ENCODE measurements around the gene ZNF524. TPM values are rescaled to one million over a fixed set of nuclear protein-coding genes. Genes with fewer than 3 reads are reported as not detected.
A peak's percentile ranks its signal among the peaks of the same experiment; 100 is the strongest.

ZNF524 gene
- total and polyA plus RNA-seq, 9 of the 15 experiments (the other 6 are each of a cell fraction or from before 2014, with no cell fraction given) = 0.08 to 15.6 (median 2.9) TPM

DNA sequence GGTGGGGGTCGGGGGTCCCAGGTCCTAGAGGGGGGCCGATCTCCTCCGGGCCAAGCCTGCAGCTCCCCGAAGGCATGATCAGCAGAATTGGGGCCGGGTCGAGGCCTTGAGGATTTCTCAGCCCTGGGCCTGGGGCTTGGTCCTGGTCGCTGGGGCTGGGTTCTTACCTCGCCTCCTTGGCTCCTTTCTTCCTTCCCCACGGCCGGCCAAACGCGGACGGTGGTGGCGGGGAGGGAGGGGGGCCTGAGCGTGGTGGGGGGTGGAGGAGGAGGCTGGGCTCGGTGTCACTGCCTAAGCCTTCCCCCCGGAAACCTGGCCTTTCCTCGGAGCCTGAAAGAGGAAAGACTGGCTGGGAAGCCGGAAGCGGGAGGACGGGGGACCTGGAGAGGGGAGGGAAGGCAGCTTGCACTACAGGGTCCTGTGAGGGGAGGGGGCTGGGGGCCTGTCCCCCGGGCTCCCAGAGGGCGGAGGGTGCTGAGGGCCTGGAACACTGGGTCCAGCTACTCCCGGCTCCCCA, 19.4 kb upstream of the ZNF524 start, which contains the start of gene ZNF579 (continued):
- TF ChIP-seq U2AF1 (optimal IDR thresholded peaks at IDR 0.05; ENCODE audit: low read depth, low read length) (no peak), ZBTB17 (CRISPR knock-in tag; IDR thresholded peaks at IDR 0.05) (no peak), ZNF57 (CRISPR knock-in tag; IDR thresholded peaks at IDR 0.05) (no peak), RUNX1 (IDR thresholded peaks at IDR 0.05; ENCODE audit: low read depth) (no peak), MTF1 (CRISPR knock-in tag; IDR thresholded peaks at IDR 0.05; ENCODE audit: borderline replicate concordance) (no peak), ZNF766 (CRISPR knock-in tag; conservative IDR thresholded peaks at IDR 0.05) (no peak), ZNF217 (CRISPR knock-in tag; IDR thresholded peaks at IDR 0.05) (no peak), MAFG (tag; conservative IDR thresholded peaks at IDR 0.05) (no peak), ZNF324 (CRISPR knock-in tag; IDR thresholded peaks at IDR 0.05) (no peak), TOE1 (IDR thresholded peaks at IDR 0.05; ENCODE audit: borderline replicate concordance) (no peak), TOE1 (CRISPR knock-in tag; IDR thresholded peaks at IDR 0.05; ENCODE audit: borderline replicate concordance, low read depth) (no peak), MEF2D (tag; conservative IDR thresholded peaks at IDR 0.05; ENCODE audit: low read depth) (no peak), ZNF175 (CRISPR knock-in tag; IDR thresholded peaks at IDR 0.05; ENCODE audit: low read depth) (no peak), BRF1 (IDR thresholded peaks at IDR 0.05; ENCODE audit: borderline replicate concordance, extremely low read depth, insufficient read length) (no peak), CHCHD3 (CRISPR knock-in tag; IDR thresholded peaks at IDR 0.05) (no peak), NCOA6 (IDR thresholded peaks at IDR 0.05) (no peak), RERE (CRISPR knock-in tag; IDR thresholded peaks at IDR 0.05; ENCODE audit: borderline replicate concordance) (no peak)
- TF ChIP-seq, protein P1, sequence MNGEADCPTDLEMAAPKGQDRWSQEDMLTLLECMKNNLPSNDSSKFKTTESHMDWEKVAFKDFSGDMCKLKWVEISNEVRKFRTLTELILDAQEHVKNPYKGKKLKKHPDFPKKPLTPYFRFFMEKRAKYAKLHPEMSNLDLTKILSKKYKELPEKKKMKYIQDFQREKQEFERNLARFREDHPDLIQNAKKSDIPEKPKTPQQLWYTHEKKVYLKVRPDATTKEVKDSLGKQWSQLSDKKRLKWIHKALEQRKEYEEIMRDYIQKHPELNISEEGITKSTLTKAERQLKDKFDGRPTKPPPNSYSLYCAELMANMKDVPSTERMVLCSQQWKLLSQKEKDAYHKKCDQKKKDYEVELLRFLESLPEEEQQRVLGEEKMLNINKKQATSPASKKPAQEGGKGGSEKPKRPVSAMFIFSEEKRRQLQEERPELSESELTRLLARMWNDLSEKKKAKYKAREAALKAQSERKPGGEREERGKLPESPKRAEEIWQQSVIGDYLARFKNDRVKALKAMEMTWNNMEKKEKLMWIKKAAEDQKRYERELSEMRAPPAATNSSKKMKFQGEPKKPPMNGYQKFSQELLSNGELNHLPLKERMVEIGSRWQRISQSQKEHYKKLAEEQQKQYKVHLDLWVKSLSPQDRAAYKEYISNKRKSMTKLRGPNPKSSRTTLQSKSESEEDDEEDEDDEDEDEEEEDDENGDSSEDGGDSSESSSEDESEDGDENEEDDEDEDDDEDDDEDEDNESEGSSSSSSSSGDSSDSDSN (IDR thresholded peaks at IDR 0.05; ENCODE audit: borderline replicate concordance in 1 of 2, low read depth in 2 of 2, low read length in 2 of 2) = peak; percentile 96 to 99
- TF ChIP-seq, protein P2, sequence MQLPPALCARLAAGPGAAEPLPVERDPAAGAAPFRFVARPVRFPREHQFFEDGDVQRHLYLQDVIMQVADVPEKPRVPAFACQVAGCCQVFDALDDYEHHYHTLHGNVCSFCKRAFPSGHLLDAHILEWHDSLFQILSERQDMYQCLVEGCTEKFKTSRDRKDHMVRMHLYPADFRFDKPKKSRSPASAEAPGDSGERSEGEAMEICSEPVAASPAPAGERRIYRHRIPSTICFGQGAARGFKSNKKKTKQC (CRISPR knock-in tag; IDR thresholded peaks at IDR 0.05) = no peak
- TF ChIP-seq, protein P3, sequence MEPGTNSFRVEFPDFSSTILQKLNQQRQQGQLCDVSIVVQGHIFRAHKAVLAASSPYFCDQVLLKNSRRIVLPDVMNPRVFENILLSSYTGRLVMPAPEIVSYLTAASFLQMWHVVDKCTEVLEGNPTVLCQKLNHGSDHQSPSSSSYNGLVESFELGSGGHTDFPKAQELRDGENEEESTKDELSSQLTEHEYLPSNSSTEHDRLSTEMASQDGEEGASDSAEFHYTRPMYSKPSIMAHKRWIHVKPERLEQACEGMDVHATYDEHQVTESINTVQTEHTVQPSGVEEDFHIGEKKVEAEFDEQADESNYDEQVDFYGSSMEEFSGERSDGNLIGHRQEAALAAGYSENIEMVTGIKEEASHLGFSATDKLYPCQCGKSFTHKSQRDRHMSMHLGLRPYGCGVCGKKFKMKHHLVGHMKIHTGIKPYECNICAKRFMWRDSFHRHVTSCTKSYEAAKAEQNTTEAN (CRISPR knock-in tag; IDR thresholded peaks at IDR 0.05) = no peak
